Measurements from ENCODE around the gene NPTX2.
"Not testable (repeated sequence)": the region's sequence is repeated elsewhere in the genome, so short reads cannot be mapped to it uniquely, and the experiment has no call there.

NPTX2 gene, protein sequence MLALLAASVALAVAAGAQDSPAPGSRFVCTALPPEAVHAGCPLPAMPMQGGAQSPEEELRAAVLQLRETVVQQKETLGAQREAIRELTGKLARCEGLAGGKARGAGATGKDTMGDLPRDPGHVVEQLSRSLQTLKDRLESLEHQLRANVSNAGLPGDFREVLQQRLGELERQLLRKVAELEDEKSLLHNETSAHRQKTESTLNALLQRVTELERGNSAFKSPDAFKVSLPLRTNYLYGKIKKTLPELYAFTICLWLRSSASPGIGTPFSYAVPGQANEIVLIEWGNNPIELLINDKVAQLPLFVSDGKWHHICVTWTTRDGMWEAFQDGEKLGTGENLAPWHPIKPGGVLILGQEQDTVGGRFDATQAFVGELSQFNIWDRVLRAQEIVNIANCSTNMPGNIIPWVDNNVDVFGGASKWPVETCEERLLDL

DNA sequence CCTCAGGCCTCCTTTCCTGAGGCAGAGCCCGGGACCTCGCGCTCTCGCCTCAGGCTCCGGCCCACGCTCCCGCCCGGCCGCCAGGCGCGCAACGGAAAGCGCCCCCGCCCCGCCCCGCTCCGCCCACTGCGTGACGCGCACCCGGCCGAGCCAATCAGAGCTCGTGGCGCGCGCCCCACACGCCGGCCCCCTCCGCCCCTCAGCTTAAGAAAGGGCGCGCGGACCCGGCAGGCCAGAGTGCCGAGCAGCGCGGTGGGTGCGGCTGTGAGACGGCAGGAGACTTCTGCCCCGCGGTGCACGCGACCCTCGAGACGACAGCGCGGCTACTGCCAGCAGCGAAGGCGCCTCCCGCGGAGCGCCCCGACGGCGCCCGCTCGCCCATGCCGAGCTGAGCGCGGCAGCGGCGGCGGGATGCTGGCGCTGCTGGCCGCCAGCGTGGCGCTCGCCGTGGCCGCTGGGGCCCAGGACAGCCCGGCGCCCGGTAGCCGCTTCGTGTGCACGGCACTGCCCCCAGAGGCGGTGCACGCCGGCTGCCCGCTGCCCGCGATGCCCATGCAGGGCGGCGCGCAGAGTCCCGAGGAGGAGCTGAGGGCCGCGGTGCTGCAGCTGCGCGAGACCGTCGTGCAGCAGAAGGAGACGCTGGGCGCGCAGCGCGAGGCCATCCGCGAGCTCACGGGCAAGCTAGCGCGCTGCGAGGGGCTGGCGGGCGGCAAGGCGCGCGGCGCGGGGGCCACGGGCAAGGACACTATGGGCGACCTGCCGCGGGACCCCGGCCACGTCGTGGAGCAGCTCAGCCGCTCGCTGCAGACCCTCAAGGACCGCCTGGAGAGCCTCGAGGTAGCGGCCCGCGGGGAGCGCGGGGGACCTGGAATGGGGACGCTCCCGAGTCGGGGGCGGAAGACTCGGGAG, at the start of gene NPTX2:
NPTX2 (plus strand) TSS at position 235 of the 909 bp plus-strand sequence; CDS start at position 412, 177 bp downstream.
- no peaks in the 10 kb centered on the region for H3K36me3 ChIP-seq (ENCODE audit: insufficient read depth, low read length)
- no peak within 1 kb of the TSS for H3K9ac ChIP-seq (ENCODE audit: insufficient read length)
- H3K9me3 ChIP-seq (ENCODE audit: low read depth, low read length) = no peaks in the 10 kb centered on the region
- H3K4me3 ChIP-seq = peak within 1 kb of the TSS; percentile 42
- no peak for DNase-seq (ENCODE audit: low read depth, low spot score)
- H3K27ac ChIP-seq = no peak within 1 kb of the TSS
- no peak for TF ChIP-seq EZH2 (IDR thresholded peaks at IDR 0.05)
- TF ChIP-seq POLR2AphosphoS5 (IDR thresholded peaks at IDR 0.05; ENCODE audit: borderline replicate concordance, low read depth, low read length) = peak; percentile 49; the same call in 1 of the 2 replicates

DNA sequence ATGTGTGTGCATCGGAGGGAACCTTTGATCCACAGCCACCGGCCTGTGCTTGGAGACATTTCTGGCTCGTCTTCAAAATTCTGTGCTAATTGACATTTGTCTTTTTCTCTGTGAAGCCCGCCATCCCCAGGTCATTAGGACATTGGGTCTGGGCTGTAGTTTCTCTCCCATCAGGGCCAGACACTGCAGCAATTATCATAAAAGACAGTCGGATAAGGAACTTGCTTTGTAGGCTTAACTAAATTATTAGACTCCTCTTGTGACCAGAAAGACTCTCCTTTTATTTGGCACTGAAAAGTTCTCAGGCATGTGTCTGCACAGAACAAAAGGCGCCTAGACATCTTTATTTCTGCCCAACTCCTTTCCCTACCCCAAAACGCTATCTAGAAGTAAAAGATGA, 49.1 kb upstream of the NPTX2 start:
- H3K36me3 ChIP-seq (ENCODE audit: insufficient read depth, low read length) = no peaks in the 10 kb centered on the region
- no peak for DNase-seq (ENCODE audit: low read depth, low spot score)

DNA sequence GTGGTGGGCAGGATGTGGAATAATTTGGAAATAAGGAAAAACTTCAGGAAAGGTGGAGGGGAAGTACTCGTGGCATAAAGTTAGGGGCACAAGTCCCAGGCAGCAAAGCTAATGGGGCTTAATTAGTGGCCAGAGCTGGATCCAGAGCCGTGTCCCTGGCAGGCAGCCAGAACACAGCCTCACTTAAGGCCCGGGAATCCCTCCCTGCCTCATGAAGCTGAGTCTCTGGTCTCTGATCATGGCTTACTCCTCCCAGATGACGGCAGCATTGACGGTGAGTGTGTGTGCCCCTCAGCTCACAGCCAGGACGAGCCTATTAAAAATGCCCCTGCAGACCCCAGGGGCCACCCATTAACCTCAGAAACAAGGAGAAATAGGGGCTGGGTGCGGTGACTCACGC, 48.2 kb upstream of the NPTX2 start:
- Histone ChIP-seq H3K36me3 (ENCODE audit: insufficient read depth, low read length) (no peaks in the 10 kb centered on the region), H3K9ac (ENCODE audit: insufficient read length) (no peak overlapping the region), H3K27ac (no peak overlapping the region), H3K9me3 (ENCODE audit: low read depth, low read length) (no peaks in the 10 kb centered on the region), H3K4me3 (no peak overlapping the region)
- TF ChIP-seq EZH2 (IDR thresholded peaks at IDR 0.05) (no peak), POLR2AphosphoS5 (IDR thresholded peaks at IDR 0.05; ENCODE audit: borderline replicate concordance, low read depth, low read length) (no peak), FOXP2 (optimal IDR thresholded peaks at IDR 0.05; ENCODE audit: control extremely low read depth, extremely low read length, insufficient read depth) (no peak)
- no peak for DNase-seq (ENCODE audit: low read depth, low spot score)

More for the DNA sequence above, 49.1 kb upstream of the NPTX2 start:
- TF ChIP-seq FOXP2 (optimal IDR thresholded peaks at IDR 0.05; ENCODE audit: control extremely low read depth, extremely low read length, insufficient read depth) (no peak), EZH2 (IDR thresholded peaks at IDR 0.05) (no peak), POLR2AphosphoS5 (IDR thresholded peaks at IDR 0.05; ENCODE audit: borderline replicate concordance, low read depth, low read length) (no peak)
- Histone ChIP-seq H3K4me3 (no peak overlapping the region), H3K9me3 (ENCODE audit: low read depth, low read length) (no peaks in the 10 kb centered on the region), H3K27ac (no peak overlapping the region), H3K9ac (ENCODE audit: insufficient read length) (no peak overlapping the region)

DNA sequence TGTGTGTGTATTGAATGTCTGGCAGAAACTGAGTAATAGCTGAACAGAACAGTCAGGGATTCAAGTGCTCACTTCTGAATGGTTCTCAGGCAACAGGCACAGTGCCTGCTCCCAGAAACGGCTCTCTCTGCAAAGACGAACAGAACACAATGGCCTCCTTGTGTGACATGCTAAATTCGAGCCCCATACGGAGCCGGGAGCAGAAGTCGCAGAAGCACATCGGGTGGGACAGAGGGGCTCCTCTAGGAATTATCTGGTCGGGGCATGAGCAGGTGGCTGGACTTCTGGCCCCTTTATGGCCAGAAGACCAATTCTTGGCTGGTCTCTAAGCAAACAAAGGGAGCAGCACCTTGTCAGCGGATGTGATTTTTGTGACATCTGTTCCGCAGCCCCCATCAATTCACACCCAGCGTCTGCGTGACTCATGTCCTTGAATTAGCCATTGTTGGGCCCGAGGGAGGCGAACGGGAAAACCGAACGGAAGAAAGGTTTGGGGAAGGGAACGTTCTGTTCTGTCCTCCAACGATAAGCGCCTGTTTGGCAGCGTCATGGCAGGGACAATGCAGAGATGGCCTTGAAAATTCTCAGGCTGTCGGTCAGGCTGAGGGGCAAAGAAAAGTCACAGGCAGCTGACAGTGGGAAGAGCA, 47.3 kb upstream of the NPTX2 start:
- Histone ChIP-seq H3K27ac (no peak overlapping the region), H3K9me3 (ENCODE audit: low read depth, low read length) (no peaks in the 10 kb centered on the region), H3K9ac (ENCODE audit: insufficient read length) (no peak overlapping the region), H3K36me3 (ENCODE audit: insufficient read depth, low read length) (no peaks in the 10 kb centered on the region), H3K4me3 (no peak overlapping the region)
- DNase-seq (ENCODE audit: low read depth, low spot score) = no peak
- TF ChIP-seq EZH2 (IDR thresholded peaks at IDR 0.05) (no peak), FOXP2 (optimal IDR thresholded peaks at IDR 0.05; ENCODE audit: control extremely low read depth, extremely low read length, insufficient read depth) (no peak), POLR2AphosphoS5 (IDR thresholded peaks at IDR 0.05; ENCODE audit: borderline replicate concordance, low read depth, low read length) (no peak)

DNA sequence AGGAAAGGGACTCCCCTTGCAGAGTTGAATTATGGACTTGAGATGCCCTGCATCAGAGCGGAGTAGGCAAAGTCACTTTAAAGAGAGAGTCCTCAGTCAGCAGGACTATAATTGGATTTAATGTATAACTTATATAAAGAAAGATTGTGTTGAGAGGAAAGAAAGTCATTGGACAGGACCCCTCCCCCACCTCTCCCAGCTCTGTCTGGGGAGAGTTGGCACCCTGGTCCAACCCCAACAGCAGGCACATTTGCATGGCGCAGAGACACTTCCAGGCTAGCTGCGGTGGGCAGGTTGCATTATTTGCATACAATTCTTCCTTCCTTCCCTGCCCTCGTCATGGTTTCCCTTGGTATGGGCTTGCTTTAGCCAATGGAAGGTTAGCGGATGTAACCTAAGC, 46.1 kb upstream of the NPTX2 start:
- Histone ChIP-seq H3K9ac (ENCODE audit: insufficient read length) (no peak overlapping the region), H3K9me3 (ENCODE audit: low read depth, low read length) (no peaks in the 10 kb centered on the region), H3K4me3 (no peak overlapping the region), H3K36me3 (ENCODE audit: insufficient read depth, low read length) (no peaks in the 10 kb centered on the region), H3K27ac (no peak overlapping the region)
- no peak for TF ChIP-seq FOXP2 (optimal IDR thresholded peaks at IDR 0.05; ENCODE audit: control extremely low read depth, extremely low read length, insufficient read depth)
- no peak for TF ChIP-seq EZH2 (IDR thresholded peaks at IDR 0.05)
- TF ChIP-seq POLR2AphosphoS5 (IDR thresholded peaks at IDR 0.05; ENCODE audit: borderline replicate concordance, low read depth, low read length) = no peak
- no peak for DNase-seq (ENCODE audit: low read depth, low spot score)

DNA sequence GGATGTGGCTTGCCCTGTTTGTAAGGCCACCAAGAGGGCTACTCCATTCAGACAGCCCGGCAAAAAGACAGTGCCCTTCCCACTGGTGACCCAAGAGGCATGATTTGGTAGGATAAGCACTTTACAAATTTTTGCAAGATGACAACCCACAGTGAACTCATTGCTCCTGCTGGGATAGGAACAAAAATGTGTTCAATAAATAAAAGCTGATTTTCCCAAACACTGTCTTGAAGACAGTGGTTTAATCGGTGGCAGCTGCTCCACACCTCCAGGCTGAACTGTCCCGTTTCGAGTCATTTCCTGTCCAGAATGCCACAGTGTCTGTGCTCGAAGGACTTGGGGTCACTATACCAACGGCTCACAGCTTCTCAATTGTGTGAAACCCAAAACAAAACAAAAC, 45.1 kb upstream of the NPTX2 start:
- Histone ChIP-seq H3K9ac (ENCODE audit: insufficient read length) (no peak overlapping the region), H3K4me3 (no peak overlapping the region), H3K9me3 (ENCODE audit: low read depth, low read length) (no peaks in the 10 kb centered on the region), H3K27ac (no peak overlapping the region), H3K36me3 (ENCODE audit: insufficient read depth, low read length) (no peaks in the 10 kb centered on the region)
- DNase-seq (ENCODE audit: low read depth, low spot score) = no peak
- TF ChIP-seq FOXP2 (optimal IDR thresholded peaks at IDR 0.05; ENCODE audit: control extremely low read depth, extremely low read length, insufficient read depth) (no peak), EZH2 (IDR thresholded peaks at IDR 0.05) (no peak), POLR2AphosphoS5 (IDR thresholded peaks at IDR 0.05; ENCODE audit: borderline replicate concordance, low read depth, low read length) (no peak)

DNA sequence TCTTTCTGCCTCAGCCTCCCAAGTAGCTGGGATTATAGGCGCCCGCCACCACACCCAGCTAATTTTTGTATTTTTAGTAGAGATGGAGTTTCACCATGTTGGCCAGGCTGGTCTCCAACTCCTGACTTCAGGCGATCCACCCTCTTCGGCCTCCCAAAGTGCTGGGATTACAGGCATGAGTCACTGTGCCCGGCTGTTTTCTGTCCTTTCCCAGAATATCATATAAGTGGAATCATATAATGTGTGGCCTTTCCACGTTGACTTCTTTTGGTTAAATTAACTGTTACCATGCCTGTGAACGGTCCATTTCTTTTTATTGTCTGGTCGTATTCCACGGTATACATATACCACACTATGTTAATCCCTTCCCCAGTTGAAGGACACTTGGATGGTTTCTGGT, 44.4 kb upstream of the NPTX2 start:
- H3K27ac ChIP-seq; H3K4me3 ChIP-seq; DNase-seq (ENCODE audit: low read depth, low spot score); H3K9me3 ChIP-seq (ENCODE audit: low read depth, low read length); H3K9ac ChIP-seq (ENCODE audit: insufficient read length); H3K36me3 ChIP-seq (ENCODE audit: insufficient read depth, low read length): not testable (repeated sequence)

DNA sequence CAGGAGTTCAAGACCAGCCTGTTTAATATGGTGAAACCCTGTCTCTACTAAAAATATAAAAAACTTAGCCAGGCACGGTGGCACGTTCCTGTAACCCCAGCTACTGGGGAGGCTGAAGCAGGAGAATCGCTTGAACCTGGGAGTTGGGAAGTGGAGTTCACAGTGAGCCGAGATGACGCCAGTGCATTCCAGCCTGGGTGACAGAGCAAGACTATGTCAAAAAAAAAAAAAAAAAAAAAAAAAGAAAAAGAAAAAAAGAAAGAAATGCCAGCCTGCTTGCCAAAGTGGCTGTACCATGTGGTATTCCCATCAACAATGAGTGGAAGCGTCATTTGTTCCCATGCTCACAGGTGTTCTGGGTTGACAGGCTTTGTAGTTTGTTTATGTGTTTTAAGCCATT, 43.3 kb upstream of the NPTX2 start:
- TF ChIP-seq EZH2 (IDR thresholded peaks at IDR 0.05) = no peak
- TF ChIP-seq POLR2AphosphoS5 (IDR thresholded peaks at IDR 0.05; ENCODE audit: borderline replicate concordance, low read depth, low read length) = no peak
- no peak for TF ChIP-seq FOXP2 (optimal IDR thresholded peaks at IDR 0.05; ENCODE audit: control extremely low read depth, extremely low read length, insufficient read depth)
- no peak overlapping the region for H3K27ac ChIP-seq
- H3K4me3 ChIP-seq = no peak overlapping the region
- H3K9ac ChIP-seq (ENCODE audit: insufficient read length) = no peak overlapping the region
- no peak for DNase-seq (ENCODE audit: low read depth, low spot score)
- no peaks in the 10 kb centered on the region for H3K9me3 ChIP-seq (ENCODE audit: low read depth, low read length)
- H3K36me3 ChIP-seq (ENCODE audit: insufficient read depth, low read length) = no peaks in the 10 kb centered on the region
